Hippocampal formation (tissue), 2 donors: ENCODE data around the gene ANGPTL2.

Experiments
- DNase-seq, 2 donors: peaks; one replicate each; lab custom pipeline; 2025; lab: John Stamatoyannopoulos, UW

The ANGPTL2 gene

DNA sequence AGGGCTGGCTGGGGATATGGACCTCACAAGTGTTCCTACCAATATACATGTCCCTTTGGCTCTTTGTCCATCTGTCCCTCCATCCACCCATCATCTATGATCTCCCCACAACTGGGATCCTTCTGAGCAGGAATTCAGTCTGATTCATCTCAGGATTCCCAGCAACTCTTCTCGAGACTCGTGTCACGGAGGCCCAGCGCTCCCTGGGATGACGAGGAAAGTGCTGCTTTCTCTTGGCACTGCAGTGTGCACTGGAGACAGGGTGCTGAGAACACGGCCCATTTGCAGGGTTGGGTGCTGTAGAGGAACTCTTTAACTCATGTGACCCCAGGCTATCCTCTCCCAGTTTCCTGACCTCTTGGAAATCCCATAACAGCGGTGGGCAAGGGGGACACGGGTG, 72.9 kb downstream of the ANGPTL2 start:
- DNase-seq = no peak

DNA sequence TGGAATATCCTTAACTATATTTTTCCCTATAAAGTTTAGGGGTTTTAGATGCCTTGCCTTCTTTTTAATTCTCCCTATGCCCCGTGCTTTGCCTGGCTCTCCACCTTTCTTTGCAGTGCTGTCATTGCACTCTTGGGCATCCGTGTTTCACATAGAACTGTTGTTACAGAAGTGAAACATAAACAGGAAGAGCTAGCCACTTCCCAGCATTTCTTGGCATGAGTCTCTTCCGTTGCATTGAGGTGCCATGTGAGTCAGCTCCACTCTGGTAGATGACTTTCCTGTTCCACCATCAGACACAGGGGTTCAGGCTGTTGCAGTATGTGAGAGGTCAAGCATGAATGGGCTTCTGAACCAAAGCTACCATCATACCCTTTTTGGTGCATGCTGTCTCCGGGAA, 73.4 kb downstream of the ANGPTL2 start:
- DNase-seq = peak in 1 of 2 donors; percentile 25

DNA sequence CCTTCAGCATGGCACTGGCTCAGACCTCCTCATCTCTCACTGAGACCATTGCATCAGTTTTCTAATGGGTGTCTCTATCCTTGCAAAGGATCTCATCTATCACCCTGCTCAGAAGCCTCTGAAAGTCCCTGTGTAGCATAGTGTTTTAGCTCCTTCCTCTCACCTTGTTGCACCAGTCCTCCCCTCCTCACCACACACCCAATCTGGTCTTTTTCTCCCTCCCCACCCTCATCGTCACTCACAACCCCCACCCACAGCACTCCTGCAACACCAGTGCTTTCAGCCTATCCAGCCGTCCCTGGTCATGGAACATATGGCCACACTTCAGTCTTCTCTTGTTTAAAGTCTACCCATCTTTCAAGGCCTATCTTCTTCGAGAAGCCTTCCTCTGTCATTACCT, 74.5 kb downstream of the ANGPTL2 start:
- no peak for DNase-seq

DNA sequence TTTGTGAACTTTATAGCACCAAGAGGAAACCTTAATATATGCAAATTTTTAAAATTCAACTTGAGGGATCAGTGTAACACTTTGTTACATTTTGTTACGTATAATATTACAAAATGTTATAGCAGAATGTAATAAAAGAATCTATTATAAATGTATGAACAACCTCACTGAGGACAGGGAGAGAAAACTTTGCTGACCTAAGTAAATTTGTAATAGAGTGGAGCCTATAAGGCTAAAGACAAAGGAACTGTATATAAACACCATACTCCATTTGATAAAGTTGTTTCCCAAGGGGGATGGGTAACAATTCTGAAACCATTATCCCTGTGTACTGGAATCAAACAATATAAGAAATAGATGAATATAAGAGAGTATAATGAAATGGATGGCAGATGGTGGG, 77.3 kb downstream of the ANGPTL2 start:
- no peak for DNase-seq

DNA sequence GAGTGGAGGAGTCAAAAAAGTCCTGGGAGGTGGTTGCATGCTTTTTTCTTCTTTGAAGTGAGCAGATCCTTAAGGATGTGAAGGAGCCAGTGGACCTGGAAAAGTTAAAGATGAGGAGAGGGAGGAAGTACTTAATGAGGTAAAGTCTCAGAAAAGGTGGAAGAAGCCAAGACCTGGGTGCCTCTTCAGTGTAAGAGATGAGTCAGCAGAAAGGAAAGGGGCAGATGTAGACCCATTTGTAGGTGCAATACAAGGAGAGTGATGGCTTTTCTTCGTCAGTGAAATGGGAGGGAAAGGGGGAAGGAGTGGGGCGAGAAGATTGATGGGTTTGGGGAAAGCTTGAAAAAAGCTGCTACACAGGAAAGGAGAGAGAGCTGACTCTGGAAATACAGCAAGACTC, 82.9 kb downstream of the ANGPTL2 start:
- no peak for DNase-seq

DNA sequence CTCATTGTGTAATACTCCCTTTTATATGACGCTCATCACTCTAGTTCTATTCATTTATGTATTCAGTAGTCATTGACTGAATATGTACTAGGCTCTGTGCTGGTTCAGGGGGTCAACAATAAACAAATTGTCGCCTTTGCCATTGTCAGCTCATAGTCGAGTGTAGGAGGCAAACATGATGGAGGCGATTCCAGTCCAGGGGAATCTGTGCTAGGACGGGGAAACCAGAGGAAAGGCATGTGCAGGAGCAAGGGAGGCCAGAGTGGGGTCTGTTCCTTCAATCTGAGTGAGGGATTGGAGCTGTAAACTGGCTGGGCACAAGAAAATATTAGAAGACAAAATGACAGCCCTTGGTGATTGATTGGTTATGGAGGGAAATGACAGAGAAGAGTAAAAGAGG, 83.9 kb downstream of the ANGPTL2 start:
- no peak for DNase-seq
